ENCODE results near the gene TTC24. TPM values are rescaled to one million over a fixed set of nuclear protein-coding genes. Genes with fewer than 3 reads are reported as not detected.

Gene TTC24
- total RNA-seq, 1 experiment from 2014 or later = not detected

Other genes starting within 250 kb of the TTC24 start
- gene CCT3, start 241.4 kb upstream of the TTC24 start, total RNA-seq (2014; rRNA removed; shearing (Covaris generic)) = 649 and 676 TPM in 2 replicates
- gene TSACC, start 241.2 kb upstream of the TTC24 start, total RNA-seq (2014; rRNA removed; shearing (Covaris generic)) = 2.4 TPM in 1 of 2 replicates, not detected in the other
- gene RHBG, start 210.5 kb upstream of the TTC24 start, total RNA-seq (2014; rRNA removed; shearing (Covaris generic)) = 0.06 TPM in 1 of 2 replicates, not detected in the other
- gene MEF2D, start 78.9 kb upstream of the TTC24 start, total RNA-seq (2014; rRNA removed; shearing (Covaris generic)) = 2.5 and 6.1 TPM in 2 replicates
- 43.6 and 45.7 TPM in 2 replicates for gene IQGAP3, start 7.2 kb upstream of the TTC24 start, total RNA-seq (2014; rRNA removed; shearing (Covaris generic))
- 81.9 and 87.9 TPM in 2 replicates for gene NAXE, start 12.1 kb downstream of the TTC24 start, total RNA-seq (2014; rRNA removed; shearing (Covaris generic))
- gene GPATCH4, start 21.8 kb downstream of the TTC24 start, total RNA-seq (2014; rRNA removed; shearing (Covaris generic)) = 32.6 and 42.1 TPM in 2 replicates
- gene HAPLN2, start 39.7 kb downstream of the TTC24 start, total RNA-seq (2014; rRNA removed; shearing (Covaris generic)) = 0.23 TPM in 1 of 2 replicates, not detected in the other
- not detected in 2 replicates for gene BCAN, start 62.4 kb downstream of the TTC24 start, total RNA-seq (2014; rRNA removed; shearing (Covaris generic))
- 0.51 and 0.89 TPM in 2 replicates for gene NES, start 97.7 kb downstream of the TTC24 start, total RNA-seq (2014; rRNA removed; shearing (Covaris generic))
- gene CRABP2, start 125.9 kb downstream of the TTC24 start, total RNA-seq (2014; rRNA removed; shearing (Covaris generic)) = 21.4 and 36.0 TPM in 2 replicates
- 7.9 and 11.9 TPM in 2 replicates for gene METTL25B, start 148.7 kb downstream of the TTC24 start, total RNA-seq (2014; rRNA removed; shearing (Covaris generic))
- 31.7 and 59.8 TPM in 2 replicates for gene ISG20L2, start 149.0 kb downstream of the TTC24 start, total RNA-seq (2014; rRNA removed; shearing (Covaris generic))
- 144 and 148 TPM in 2 replicates for gene MRPL24, start 161.4 kb downstream of the TTC24 start, total RNA-seq (2014; rRNA removed; shearing (Covaris generic))
- gene HDGF, start 172.0 kb downstream of the TTC24 start, total RNA-seq (2014; rRNA removed; shearing (Covaris generic)) = 484 and 537 TPM in 2 replicates
- 43.7 and 44.6 TPM in 2 replicates for gene PRCC, start 187.8 kb downstream of the TTC24 start, total RNA-seq (2014; rRNA removed; shearing (Covaris generic))
- gene SH2D2A, start 237.1 kb downstream of the TTC24 start, total RNA-seq (2014; rRNA removed; shearing (Covaris generic)) = 0.51 and 0.57 TPM in 2 replicates